ENCODE measurements around the gene MAML2. TPM values are rescaled to one million over a fixed set of nuclear protein-coding genes. Genes with fewer than 3 reads are reported as not detected.

Gene MAML2
- total and polyA plus RNA-seq, 4 donors = 3.8 to 41.8 (median 13.7) TPM

DNA sequence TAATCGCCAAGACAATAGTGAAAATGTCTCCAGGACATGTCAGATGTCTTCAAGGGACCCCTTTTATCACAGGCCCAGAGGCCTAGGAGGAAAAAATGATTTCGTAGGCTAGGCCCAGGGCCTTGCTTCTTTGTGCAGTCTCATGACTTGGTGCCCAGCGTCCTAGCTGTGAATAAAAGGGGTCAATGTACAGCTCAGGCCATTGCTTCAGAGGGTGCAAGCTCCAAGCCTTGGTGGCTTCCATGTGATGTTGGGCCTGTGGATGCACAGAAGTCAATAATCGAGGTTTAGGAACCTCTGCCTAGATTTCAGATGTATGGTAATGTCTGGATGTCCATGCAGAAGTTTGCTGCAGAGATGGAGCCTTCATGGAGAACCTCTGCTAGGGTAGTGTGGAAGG lies 398.4 kb downstream of the MAML2 start:
- no peak for TF ChIP-seq CTCF (IDR thresholded peaks at IDR 0.05; ENCODE audit: control extremely low read depth, extremely low read depth)
- 88 to 98% methylated on average over 4 of the region's 4 CpGs for WGBS, 2 donors

DNA sequence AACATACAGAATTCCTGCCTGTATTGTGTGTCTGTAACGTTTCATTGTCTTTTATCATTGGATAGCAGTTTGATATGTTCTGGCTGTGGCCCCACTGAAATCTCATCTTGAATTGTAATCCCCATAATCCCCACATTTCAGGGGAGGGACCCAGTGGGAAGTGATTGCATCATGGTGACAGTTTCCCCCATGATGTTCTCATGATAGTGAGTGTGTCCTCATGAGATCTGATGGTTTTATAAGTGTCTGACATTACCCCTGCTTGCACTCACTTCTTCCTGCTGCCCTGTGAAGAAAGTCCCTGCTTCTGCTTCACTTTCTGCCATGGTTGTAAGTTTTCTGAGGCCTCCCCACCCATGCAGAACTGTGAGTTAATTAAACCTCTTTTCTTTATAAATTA lies 399.4 kb downstream of the MAML2 start:
- no peak for DNase-seq
- no peak for TF ChIP-seq CTCF (IDR thresholded peaks at IDR 0.05; ENCODE audit: control extremely low read depth, extremely low read depth)
- H3K36me3 ChIP-seq (ENCODE audit: control insufficient read depth in 4 of 4, insufficient read depth in 4 of 4, low read length in 4 of 4) = no peaks in the 10 kb centered on the region
- H3K27ac ChIP-seq (ENCODE audit: low read depth in 1 of 2, low read length in 1 of 2) = no peak overlapping the region
- ATAC-seq (ENCODE audit: insufficient read depth, low FRiP score) = no peak
- H3K4me3 ChIP-seq = no peak overlapping the region
- H3K27me3 ChIP-seq (ENCODE audit: control insufficient read depth in 3 of 3, insufficient read depth in 3 of 3, low read length in 2 of 3) = no peaks in the 10 kb centered on the region
- no peaks in the 10 kb centered on the region for H3K4me1 ChIP-seq (ENCODE audit: control insufficient read depth in 5 of 5, insufficient read depth in 5 of 5, low read length in 5 of 5)
- no peak overlapping the region for H3K9ac ChIP-seq (ENCODE audit: insufficient read depth in 1 of 2, low read length in 2 of 2)
- WGBS, 2 donors = 78 to 85% methylated on average over 1 of the region's 1 CpG
- H3K9me3 ChIP-seq (ENCODE audit: control insufficient read depth in 4 of 4, insufficient read depth in 3 of 4, low read length in 3 of 4) = peaks cover 2 to 9% (median 8%) of the 10 kb centered on the region in 4 donors

More for the DNA sequence above, 398.4 kb downstream of the MAML2 start:
- no peaks in the 10 kb centered on the region for H3K36me3 ChIP-seq (ENCODE audit: control insufficient read depth in 4 of 4, insufficient read depth in 4 of 4, low read length in 4 of 4)
- peaks cover 2 to 9% (median 8%) of the 10 kb centered on the region in 4 donors for H3K9me3 ChIP-seq (ENCODE audit: control insufficient read depth in 4 of 4, insufficient read depth in 3 of 4, low read length in 3 of 4)
- no peak for DNase-seq
- H3K27me3 ChIP-seq (ENCODE audit: control insufficient read depth in 3 of 3, insufficient read depth in 3 of 3, low read length in 2 of 3) = no peaks in the 10 kb centered on the region
- H3K4me3 ChIP-seq = no peak overlapping the region
- H3K27ac ChIP-seq (ENCODE audit: low read depth in 1 of 2, low read length in 1 of 2) = no peak overlapping the region
- H3K9ac ChIP-seq (ENCODE audit: insufficient read depth in 1 of 2, low read length in 2 of 2) = no peak overlapping the region
- H3K4me1 ChIP-seq (ENCODE audit: control insufficient read depth in 5 of 5, insufficient read depth in 5 of 5, low read length in 5 of 5) = no peaks in the 10 kb centered on the region
- ATAC-seq (ENCODE audit: insufficient read depth, low FRiP score) = no peak

DNA sequence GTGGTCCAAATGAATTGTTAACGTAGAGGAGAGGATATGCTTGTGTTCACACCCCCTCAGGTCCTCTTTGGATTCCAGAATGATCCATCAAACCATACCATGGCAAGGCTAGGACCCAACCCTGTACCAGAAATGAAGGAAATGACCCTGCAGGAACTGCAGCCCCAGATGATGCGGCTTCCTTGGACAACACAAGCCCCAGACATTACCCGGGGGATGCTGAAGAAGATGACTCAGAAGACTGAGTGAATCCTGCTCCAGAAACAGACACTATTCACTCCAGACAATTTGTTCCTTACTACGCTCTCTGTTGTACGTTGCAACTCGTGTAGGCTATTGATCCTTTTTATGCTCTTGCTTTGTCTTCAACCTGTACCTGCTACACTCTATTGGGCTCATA lies 403.9 kb downstream of the MAML2 start:
- no peak for TF ChIP-seq CTCF (IDR thresholded peaks at IDR 0.05; ENCODE audit: control extremely low read depth, extremely low read depth)
- peaks cover 0 to 4% (median 0%) of the 10 kb centered on the region in 4 donors for H3K9me3 ChIP-seq (ENCODE audit: control insufficient read depth in 4 of 4, insufficient read depth in 3 of 4, low read length in 3 of 4)
- H3K9ac ChIP-seq (ENCODE audit: insufficient read depth in 1 of 2, low read length in 2 of 2) = no peak overlapping the region
- no peaks in the 10 kb centered on the region for H3K36me3 ChIP-seq (ENCODE audit: control insufficient read depth in 4 of 4, insufficient read depth in 4 of 4, low read length in 4 of 4)
- ATAC-seq (ENCODE audit: insufficient read depth, low FRiP score) (no peak), DNase-seq (no peak)
- no peaks in the 10 kb centered on the region for H3K27me3 ChIP-seq (ENCODE audit: control insufficient read depth in 3 of 3, insufficient read depth in 3 of 3, low read length in 2 of 3)
- no peak overlapping the region for H3K27ac ChIP-seq (ENCODE audit: low read depth in 1 of 2, low read length in 1 of 2)
- 85 to 94% methylated on average over 6 of the region's 6 CpGs for WGBS, 2 donors
- H3K4me1 ChIP-seq (ENCODE audit: control insufficient read depth in 5 of 5, insufficient read depth in 5 of 5, low read length in 5 of 5) = no peaks in the 10 kb centered on the region
- H3K4me3 ChIP-seq = no peak overlapping the region

- TF ChIP-seq CTCF (IDR thresholded peaks at IDR 0.05; ENCODE audit: control extremely low read depth, extremely low read depth) = no peak
- DNase-seq (no peak), ATAC-seq (ENCODE audit: insufficient read depth, low FRiP score) (no peak)
- Histone ChIP-seq H3K36me3 (ENCODE audit: control insufficient read depth in 4 of 4, insufficient read depth in 4 of 4, low read length in 4 of 4) (no peaks in the 10 kb centered on the region), H3K27ac (ENCODE audit: low read depth in 1 of 2, low read length in 1 of 2) (no peak overlapping the region), H3K4me3 (no peak overlapping the region), H3K4me1 (ENCODE audit: control insufficient read depth in 5 of 5, insufficient read depth in 5 of 5, low read length in 5 of 5) (no peaks in the 10 kb centered on the region), H3K9me3 (ENCODE audit: control insufficient read depth in 4 of 4, insufficient read depth in 3 of 4, low read length in 3 of 4) (no peaks in the 10 kb centered on the region), H3K9ac (ENCODE audit: insufficient read depth in 1 of 2, low read length in 2 of 2) (no peak overlapping the region), H3K27me3 (ENCODE audit: control insufficient read depth in 3 of 3, insufficient read depth in 3 of 3, low read length in 2 of 3) (no peaks in the 10 kb centered on the region)
Measured at GRCh38 chr11:95937358-95937757, 405.6 kb downstream of the MAML2 start.
